GM18498 (cell line): ENCODE data around the gene MTHFSD.

ENCODE experiments used
- ATAC-seq: cut with Tn5 transposase; IDR thresholded peaks from one replicate; pipeline ENCODE4 v1.9.1; 2021; ENCODE audit warnings: mild to moderate bottlenecking, moderate library complexity; ENCODE audit not compliant: unreplicated experiment

Gene MTHFSD

DNA sequence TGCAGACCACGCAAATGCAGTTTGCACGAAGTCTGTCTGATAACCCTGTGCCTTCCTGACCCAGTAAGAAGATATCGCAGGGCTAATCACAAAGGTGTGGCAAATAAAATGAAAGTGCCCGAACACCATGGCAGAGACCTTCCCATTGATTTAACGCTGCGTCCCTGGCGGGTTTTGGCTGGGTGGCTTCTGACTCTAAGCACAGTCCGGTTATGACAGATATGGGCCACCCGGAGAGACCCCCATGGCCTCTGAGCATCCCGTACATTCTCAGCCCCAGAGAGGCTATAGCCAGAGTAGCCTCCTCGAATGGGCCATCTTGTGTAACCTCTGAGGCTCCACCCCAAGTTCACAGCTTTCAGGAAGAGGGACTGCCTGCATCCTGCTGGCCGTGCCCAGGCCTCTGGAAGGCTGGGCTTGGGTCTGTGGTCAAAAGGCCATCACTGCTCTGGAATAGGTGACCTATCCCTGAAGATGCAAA lies 17.0 kb upstream of the MTHFSD start:
- no peak for ATAC-seq

DNA sequence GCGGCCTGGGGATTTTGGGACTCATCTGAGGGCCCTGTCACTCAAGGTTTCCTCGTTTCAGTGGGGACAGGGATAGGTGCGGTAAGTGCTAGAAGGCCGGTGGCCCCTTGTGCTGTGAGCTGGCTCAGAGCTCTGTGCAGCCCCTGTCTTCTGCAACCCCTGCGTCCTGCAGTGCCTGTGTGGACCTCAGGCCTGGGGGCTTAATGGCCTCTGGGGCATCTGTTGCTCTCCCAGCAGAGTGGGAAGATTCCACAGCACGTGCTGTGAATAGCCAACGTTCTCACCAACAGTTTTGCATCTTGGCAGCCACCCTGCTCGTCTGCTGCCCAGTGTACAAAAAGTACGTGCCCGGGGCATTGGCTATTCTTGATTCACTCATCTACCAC lies 16.5 kb upstream of the MTHFSD start:
- no peak for ATAC-seq

DNA sequence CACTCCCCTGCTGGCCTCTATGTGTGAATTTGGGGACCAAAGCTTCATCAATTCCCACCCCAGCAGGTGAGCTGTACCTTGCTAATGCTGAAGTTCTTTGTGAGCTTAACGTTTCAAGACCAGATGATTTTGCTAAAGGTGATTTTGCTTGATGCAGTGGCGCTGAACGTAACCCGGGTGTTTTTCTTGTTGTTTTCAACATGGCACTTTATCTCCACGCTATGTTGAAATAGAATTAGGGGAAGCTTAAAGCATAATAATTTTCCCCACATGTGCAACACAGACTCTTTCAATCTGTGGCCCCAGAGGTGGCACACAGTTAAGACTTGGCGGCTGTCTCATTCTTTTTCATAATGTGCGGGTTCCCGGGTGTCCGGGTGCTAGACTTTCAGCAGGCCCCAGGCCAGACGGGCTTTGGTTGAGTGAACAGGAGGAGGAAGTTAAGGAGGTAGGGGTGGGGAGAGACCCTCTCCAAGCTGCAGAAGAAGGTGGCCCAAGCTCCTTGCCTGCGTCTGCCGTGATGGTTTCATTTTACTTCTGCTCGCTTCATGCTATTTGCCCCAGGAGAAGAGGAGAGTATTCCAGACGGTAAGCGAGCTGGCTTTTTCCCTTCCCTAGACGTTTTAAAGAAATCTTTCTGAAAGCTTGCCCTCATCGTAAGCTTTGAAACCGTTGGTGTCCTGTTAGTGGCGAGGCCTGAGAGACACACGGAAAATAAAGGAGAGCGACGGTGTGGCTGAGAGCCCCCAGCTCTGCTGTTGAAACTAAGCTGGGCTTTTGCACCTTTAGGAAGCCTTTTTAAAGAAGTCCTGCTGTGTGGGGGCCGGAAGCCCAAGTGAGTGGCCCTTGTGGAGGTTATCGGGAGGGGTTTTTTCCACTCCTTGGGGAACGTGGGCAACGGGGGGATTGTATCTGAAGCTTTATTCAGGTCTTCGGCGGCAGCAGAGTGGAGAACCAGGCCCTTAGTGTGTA lies 15.8 kb upstream of the MTHFSD start:
- no peak for ATAC-seq

DNA sequence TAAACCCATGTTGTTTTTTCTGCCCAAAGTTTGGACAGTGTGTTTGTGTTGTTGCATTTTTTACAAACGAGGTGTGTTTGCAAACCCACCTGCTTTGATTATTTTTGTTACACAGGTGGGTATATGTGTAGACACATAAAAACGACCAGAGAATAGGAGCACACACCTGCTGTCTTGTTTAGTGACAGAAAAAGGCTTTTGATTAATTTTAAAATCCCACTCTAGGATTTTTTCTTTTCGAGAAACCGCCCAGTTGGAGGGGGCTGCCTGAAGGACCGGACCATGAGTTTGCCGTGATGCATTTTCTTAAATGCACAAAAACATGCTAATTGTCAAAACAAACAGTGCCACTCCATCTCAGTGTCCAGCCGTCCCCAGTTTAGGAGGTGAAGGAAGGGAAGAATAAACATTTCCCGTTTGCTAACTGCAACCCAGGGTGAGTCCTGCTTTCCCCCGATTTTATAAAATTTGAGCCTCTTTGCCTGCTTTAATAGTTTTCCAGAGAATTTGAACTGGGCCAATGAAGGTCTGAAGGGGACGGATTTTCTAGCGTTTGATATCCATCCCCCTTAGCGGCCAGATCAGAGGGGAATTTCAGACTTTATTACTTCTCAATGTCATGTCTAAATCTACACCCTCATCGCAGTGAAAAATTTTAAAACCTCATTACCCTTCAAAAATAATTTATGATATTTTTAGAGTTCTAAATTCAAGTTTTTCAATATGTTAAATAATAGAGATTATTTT lies 14.8 kb upstream of the MTHFSD start:
- ATAC-seq = no peak

DNA sequence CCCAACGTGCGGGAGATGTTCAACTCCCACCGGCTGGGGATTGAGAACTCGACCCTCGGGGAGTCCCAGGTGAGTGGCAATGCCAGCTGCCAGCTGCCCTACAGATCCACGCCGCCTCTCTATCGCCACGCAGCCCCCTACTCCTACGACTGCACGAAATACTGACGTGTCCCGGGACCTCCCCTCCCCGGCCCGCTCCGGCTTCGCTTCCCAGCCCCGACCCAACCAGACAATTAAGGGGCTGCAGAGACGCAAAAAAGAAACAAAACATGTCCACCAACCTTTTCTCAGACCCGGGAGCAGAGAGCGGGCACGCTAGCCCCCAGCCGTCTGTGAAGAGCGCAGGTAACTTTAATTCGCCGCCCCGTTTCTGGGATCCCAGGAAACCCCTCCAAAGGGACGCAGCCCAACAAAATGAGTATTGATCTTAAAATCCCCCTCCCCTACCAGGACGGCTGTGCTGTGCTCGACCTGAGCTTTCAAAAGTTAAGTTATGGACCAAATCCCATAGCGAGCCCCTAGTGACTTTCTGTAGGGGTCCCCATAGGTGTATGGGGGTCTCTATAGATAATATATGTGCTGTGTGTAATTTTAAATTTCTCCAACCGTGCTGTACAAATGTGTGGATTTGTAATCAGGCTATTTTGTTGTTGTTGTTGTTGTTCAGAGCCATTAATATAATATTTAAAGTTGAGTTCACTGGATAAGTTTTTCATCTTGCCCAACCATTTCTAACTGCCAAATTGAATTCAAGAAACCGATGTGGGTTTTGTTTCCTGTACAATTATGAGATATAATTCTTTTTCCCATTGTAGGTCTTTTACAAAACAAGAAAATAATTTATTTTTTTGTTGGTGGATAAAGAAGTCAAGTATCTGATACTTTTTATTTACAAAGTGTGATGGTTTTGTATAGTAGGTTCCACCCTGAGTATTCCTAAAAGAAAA lies 13.9 kb upstream of the MTHFSD start:
- ATAC-seq = no peak

DNA sequence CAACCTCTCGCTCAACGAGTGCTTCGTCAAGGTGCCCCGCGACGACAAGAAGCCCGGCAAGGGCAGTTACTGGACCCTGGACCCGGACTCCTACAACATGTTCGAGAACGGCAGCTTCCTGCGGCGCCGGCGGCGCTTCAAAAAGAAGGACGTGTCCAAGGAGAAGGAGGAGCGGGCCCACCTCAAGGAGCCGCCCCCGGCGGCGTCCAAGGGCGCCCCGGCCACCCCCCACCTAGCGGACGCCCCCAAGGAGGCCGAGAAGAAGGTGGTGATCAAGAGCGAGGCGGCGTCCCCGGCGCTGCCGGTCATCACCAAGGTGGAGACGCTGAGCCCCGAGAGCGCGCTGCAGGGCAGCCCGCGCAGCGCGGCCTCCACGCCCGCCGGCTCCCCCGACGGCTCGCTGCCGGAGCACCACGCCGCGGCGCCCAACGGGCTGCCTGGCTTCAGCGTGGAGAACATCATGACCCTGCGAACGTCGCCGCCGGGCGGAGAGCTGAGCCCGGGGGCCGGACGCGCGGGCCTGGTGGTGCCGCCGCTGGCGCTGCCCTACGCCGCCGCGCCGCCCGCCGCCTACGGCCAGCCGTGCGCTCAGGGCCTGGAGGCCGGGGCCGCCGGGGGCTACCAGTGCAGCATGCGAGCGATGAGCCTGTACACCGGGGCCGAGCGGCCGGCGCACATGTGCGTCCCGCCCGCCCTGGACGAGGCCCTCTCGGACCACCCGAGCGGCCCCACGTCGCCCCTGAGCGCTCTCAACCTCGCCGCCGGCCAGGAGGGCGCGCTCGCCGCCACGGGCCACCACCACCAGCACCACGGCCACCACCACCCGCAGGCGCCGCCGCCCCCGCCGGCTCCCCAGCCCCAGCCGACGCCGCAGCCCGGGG lies 12.9 kb upstream of the MTHFSD start:
- no peak for ATAC-seq

DNA sequence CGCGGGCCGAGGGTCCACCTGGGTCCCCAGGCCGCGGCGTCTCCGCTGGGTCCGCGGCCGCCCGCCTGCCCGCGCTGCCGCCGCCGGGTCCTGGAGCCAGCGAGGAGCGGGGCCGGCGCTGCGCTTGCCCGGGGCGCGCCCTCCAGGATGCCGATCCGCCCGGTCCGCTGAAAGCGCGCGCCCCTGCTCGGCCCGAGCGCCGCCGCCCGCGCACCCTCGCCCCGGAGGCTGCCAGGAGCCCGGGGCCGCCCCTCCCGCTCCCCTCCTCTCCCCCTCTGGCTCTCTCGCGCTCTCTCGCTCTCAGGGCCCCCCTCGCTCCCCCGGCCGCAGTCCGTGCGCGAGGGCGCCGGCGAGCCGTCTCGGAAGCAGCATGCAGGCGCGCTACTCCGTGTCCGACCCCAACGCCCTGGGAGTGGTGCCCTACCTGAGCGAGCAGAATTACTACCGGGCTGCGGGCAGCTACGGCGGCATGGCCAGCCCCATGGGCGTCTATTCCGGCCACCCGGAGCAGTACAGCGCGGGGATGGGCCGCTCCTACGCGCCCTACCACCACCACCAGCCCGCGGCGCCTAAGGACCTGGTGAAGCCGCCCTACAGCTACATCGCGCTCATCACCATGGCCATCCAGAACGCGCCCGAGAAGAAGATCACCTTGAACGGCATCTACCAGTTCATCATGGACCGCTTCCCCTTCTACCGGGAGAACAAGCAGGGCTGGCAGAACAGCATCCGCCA lies 12.1 kb upstream of the MTHFSD start:
- no peak for ATAC-seq

DNA sequence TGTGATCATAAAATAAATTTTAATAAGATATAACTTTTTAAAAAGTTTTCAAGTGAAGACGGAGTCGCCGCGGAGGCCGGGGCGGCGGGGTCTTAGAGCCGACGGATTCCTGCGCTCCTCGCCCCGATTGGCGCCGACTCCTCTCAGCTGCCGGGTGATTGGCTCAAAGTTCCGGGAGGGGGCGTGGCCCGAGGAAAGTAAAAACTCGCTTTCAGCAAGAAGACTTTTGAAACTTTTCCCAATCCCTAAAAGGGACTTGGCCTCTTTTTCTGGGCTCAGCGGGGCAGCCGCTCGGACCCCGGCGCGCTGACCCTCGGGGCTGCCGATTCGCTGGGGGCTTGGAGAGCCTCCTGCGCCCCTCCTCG lies 11.5 kb upstream of the MTHFSD start, which contains the start of gene FOXC2:
Gene FOXC2, plus strand, starts transcription at position 229 of the 365 bp plus-strand sequence. CDS start 507 bp downstream, outside the sequence.
- ATAC-seq = no peak

DNA sequence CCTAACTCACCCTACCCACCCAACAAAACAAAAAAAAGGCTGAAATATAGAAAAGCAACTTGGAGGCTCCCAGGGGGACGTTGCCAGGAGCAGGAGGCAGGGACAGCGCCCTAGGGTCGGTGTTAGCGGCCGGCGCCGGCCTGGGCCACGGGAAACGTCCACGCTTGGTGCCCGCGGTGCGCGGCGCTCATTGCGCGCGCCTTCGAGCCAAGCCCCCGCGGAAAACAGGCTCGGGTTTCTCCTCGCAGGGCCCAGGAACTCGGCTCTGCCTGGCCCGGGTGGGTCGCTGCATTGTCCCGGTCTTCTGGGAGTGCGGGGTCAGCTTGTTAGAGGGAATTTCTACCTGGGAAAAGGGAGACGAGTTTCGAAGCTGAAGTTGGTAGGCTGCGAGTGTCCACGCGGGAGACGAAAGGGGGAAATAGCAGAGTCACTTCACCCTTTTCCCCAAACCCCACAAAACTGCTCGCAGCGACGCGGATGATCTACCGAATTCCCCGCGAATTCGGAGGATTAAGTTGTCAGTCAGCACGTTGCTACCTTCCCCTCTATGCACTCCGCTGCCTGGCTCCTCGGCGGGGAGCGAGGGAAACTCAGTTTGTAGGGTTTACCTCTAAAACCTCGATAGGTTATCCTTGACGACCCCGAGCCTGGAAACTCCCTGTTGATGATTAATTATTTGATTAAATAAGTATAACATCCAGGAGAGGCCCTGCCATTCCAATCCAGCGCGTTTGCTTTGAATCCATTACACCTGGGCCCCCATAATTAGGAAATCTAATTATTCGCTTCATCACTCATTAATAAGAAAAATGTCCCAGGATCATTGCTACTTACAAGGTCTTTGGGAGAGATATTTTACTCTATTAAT lies 10.8 kb upstream of the MTHFSD start:
- no peak for ATAC-seq

DNA sequence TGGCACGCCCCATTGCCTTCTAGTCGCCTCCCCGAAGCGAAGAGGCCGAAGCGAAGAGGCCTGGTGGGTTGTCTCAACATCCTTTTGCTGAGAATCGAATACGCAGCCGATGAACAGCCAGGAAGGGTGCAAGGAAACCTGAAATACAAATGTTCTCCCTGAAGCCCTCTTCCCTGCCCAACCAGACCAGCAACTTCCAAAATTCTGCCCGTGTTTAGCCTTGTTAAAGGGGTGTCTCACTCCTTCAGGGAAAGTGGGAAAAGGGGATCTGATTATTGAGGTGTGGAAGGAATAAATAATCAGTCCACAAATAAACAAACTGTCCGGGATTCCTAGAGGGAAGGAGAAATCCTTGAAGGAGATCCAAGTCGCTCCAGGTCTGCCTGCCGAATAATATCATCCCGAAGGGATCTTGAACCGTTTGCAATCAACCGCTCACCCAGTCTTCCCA lies 10.2 kb upstream of the MTHFSD start:
- ATAC-seq = no peak

DNA sequence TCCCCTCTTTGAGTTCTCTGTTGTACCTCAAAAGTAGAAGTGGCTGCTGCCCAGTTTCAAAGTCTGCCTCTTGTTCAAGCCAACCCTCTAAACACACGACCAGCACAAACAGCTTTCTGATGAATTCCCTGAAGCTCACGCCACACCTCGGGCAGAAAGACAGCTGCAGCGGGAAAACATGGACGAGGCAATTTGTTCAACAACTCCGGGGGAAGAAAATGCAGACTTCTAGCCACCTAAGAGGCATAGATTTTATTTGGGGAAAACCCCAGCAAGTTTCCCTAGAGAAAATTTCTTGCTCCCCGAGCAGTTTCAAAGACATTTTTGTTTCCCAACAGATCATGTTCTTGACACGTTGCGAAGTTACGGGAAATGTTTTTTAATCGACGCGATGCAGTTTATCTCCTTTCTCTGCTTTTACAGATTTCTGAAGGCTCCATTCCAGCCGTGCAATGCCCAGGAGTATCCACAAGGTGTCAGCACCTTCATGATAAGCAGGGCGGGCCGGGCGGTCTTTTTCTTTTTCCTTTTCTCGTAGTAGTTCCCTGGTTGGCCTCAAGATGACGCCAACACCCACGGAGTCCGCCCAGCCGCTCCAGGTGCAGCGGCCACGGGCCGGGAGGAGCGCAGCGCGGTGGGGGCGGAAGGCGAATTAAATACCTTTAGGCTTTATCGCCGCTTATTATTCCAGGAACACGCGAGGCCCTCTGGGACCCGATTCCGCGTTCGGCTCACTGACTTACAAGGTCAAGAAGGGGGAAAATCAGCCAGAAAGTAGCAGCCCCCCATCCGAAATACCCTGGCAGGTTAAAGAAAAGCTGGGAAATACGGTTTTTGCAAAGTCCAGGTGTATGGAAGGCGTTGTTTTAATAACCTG lies 8.7 kb upstream of the MTHFSD start:
- peak; percentile 53 for ATAC-seq

DNA sequence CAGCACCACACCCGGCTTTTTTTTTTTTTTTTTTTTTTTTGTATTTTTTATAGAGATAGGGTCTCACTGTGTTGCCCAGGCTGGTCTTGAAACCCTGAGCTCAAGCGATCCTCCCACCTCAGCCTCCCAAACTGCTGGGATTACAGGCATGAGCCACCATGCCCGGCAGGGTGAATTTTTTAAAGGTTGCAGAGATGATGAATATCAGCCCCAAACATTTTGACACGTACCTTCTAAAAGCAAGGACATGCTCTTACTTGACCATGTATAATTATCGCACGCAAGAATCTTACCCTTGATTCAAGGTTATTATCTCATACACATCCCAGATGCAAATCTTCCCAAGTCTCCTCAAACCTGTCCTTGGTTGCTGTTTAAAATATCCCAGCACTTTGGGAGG lies 7.3 kb upstream of the MTHFSD start:
- ATAC-seq = no peak

DNA sequence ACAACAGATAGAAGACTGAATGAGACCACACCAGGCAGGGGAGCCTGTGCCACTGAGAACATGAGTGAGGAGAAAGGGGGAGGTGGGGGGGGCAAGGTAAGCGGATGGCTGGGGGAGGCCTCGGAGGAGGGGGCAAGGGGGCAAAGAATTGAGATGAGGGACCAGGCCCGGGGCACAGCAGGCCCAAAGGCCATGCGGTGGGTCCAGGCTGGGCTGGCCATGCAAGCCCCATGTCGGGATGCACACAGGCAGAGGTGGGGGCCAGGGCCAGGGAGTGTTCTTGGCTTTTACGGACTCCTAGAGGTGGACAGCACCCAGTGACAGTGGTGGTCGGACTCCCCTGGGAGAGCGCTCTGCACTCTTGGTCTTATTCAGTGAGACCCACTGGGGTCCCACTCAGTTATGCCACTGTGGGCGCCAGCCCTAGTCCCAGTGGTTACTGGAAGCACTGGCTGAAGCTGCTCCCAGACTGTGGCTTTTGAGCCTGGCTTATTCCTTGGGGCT lies 4.8 kb upstream of the MTHFSD start:
- ATAC-seq = no peak

DNA sequence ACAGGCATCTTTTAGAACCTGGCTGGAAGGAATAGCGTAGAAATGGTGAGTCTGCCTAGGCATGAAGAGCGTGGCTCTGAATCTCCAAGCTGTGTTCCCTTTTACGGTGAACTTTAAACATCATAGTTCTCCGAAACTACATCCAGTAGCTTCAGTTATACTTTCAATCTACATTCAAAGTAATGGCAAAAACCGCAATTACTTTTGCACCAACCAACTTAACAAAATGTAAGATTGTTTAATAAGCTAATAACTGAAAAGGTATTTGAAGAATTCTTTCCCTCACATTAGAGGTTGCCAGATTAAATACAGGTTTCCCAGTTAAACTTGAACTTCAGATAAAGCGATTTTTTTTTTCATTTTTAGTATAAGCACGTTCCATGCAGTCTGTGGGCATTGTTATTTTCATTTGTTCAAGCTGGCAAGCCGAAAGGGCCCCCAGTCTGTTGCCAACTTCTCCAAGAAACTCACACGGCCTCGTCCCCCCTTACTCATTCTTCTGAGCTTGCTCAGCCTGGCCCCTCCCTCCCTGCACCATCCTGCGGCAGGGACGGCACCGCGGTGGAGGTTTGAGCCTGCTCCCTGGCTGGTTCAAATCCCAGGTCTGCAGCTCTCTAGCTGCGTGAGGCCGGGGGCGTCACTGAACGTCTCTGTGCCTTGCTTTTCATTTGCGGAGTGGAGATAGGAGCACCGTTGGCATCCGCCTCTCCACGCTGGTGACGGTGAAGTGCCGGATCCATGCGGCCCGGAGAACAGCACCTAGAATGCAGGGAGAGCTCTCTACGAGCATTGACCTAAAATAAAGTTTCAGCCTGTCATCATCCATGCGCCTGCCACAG lies 3.5 kb upstream of the MTHFSD start:
- no peak for ATAC-seq

DNA sequence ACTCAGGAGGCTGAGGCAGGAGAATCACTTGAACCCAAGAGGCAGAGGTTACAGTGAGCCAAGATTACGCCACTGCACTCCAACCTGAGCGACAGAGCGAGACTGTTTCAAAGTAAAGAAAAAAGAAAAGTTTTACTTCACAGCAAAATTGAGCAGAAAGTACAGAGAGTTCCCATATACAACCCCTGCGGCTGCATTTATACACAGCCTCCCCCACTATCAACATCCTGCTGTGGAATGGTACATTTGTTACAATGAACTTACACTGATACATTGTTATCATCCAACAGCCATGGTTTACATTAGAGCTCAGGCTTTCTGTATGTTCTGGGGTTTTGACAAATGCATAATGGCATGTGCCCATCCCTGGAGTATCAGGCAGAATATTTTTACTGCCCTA lies 2.6 kb upstream of the MTHFSD start:
- no peak for ATAC-seq

DNA sequence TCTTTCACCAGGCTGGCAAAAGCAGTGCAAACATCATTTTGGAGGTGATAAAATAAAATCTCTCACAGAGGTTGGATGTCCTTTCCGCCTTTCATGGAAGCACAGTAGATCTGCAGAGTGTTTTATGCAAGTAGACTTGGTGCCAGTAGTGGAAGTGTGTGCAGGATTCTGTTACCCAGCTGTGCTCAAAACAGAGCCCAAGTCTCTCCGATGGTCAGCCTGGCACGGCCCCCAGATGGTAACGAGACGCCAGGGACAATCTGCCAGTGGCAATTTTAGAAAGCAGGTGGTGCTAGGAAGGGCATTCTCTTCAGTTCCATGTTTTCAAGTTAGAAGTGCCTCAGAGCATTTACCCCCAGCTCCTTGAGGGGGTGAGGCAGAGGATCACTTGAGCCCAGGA lies 1.5 kb upstream of the MTHFSD start:
- ATAC-seq = no peak
